ENCODE measurements around the gene FRAS1.

Gene FRAS1

GRCh38 chr4:78566834-78567499, 509.8 kb downstream of the FRAS1 start:
- no peak for DNase-seq (ENCODE audit: low read depth, low spot score)
- Histone ChIP-seq H3K27ac (no peak overlapping the region), H3K9ac (ENCODE audit: insufficient read length) (no peak overlapping the region), H3K36me3 (ENCODE audit: insufficient read depth, low read length) (no peaks in the 10 kb centered on the region), H3K4me3 (no peak overlapping the region), H3K9me3 (ENCODE audit: low read depth, low read length) (no peaks in the 10 kb centered on the region)
- TF ChIP-seq EZH2 (IDR thresholded peaks at IDR 0.05) (no peak), POLR2AphosphoS5 (IDR thresholded peaks at IDR 0.05; ENCODE audit: borderline replicate concordance, low read depth, low read length) (no peak), FOXP2 (optimal IDR thresholded peaks at IDR 0.05; ENCODE audit: control extremely low read depth, extremely low read length, insufficient read depth) (no peak)

GRCh38 chr4:78567500-78568060, 510.5 kb downstream of the FRAS1 start:
- no peak overlapping the region for H3K4me3 ChIP-seq
- H3K9me3 ChIP-seq (ENCODE audit: low read depth, low read length) = no peaks in the 10 kb centered on the region
- H3K9ac ChIP-seq (ENCODE audit: insufficient read length) = no peak overlapping the region
- TF ChIP-seq FOXP2 (optimal IDR thresholded peaks at IDR 0.05; ENCODE audit: control extremely low read depth, extremely low read length, insufficient read depth) = no peak
- TF ChIP-seq POLR2AphosphoS5 (IDR thresholded peaks at IDR 0.05; ENCODE audit: borderline replicate concordance, low read depth, low read length) = no peak
- no peak for TF ChIP-seq EZH2 (IDR thresholded peaks at IDR 0.05)
- DNase-seq (ENCODE audit: low read depth, low spot score) = no peak
- no peaks in the 10 kb centered on the region for H3K36me3 ChIP-seq (ENCODE audit: insufficient read depth, low read length)
- H3K27ac ChIP-seq = no peak overlapping the region

DNA sequence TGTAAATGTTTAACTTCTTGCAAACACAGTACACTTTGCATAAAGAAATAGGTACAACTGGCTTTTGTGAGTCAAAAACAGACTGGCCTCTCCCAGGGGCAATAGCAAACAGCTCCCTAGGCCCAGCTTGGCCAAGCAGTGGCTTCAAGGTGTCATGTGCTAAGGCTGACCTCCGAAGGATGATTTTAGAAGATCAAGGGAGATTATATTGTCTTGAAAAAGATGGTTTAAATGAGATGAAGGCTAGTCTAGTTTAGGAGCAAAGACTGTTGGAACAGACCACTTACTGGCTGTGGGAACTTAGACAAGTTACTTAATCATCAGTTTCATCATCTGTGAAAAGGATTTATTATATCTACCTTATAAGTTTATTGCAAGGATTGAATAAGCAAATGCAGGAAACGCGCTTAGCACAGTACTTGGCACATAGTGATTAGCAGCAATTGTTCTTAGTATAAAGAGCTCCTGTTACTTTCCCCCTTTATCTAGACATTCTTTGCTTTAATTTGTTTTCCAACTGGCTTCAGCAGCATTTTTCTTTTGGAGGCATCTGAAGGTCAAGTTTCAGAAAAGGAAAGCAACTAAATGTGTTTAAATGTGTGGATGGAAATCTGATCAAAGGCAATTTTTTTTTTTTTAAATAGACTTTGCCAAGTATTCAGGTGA, 511.6 kb downstream of the FRAS1 start:
- H3K36me3 ChIP-seq (ENCODE audit: insufficient read depth, low read length) = no peaks in the 10 kb centered on the region
- no peak overlapping the region for H3K27ac ChIP-seq
- TF ChIP-seq POLR2AphosphoS5 (IDR thresholded peaks at IDR 0.05; ENCODE audit: borderline replicate concordance, low read depth, low read length) (no peak), FOXP2 (optimal IDR thresholded peaks at IDR 0.05; ENCODE audit: control extremely low read depth, extremely low read length, insufficient read depth) (no peak), EZH2 (IDR thresholded peaks at IDR 0.05) (no peak)
- no peak overlapping the region for H3K4me3 ChIP-seq
- H3K9ac ChIP-seq (ENCODE audit: insufficient read length) = no peak overlapping the region
- no peaks in the 10 kb centered on the region for H3K9me3 ChIP-seq (ENCODE audit: low read depth, low read length)
- DNase-seq (ENCODE audit: low read depth, low spot score) = no peak

DNA sequence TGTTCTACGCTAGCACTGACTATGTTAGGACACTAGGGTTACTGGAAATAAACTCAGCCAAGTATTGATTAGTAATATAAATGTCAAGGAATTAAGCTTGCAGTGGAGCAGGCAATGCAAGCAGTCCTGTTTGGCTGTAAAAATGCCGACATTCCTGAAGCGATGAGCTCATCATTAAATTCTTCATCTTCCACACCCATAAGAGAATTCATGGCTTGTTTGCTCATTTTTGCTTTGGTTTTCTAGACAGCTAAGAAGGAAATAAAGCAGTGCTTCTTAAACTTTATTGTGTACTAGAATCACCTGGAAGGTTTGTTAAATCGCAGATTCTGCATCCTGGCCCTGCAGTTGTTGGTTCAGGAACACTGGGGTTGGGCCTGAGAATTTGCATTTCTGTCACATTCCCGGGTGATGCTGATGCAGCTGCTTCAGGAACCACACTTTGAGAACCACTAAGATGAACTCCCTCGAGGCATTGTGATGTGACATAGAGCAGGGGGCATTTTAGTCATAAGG, 512.2 kb downstream of the FRAS1 start:
- no peak for DNase-seq (ENCODE audit: low read depth, low spot score)
- Histone ChIP-seq H3K36me3 (ENCODE audit: insufficient read depth, low read length) (no peaks in the 10 kb centered on the region), H3K4me3 (no peak overlapping the region), H3K27ac (no peak overlapping the region), H3K9ac (ENCODE audit: insufficient read length) (no peak overlapping the region), H3K9me3 (ENCODE audit: low read depth, low read length) (no peaks in the 10 kb centered on the region)
- no peak for TF ChIP-seq POLR2AphosphoS5 (IDR thresholded peaks at IDR 0.05; ENCODE audit: borderline replicate concordance, low read depth, low read length)
- TF ChIP-seq FOXP2 (optimal IDR thresholded peaks at IDR 0.05; ENCODE audit: control extremely low read depth, extremely low read length, insufficient read depth) = no peak
- TF ChIP-seq EZH2 (IDR thresholded peaks at IDR 0.05) = no peak

DNA sequence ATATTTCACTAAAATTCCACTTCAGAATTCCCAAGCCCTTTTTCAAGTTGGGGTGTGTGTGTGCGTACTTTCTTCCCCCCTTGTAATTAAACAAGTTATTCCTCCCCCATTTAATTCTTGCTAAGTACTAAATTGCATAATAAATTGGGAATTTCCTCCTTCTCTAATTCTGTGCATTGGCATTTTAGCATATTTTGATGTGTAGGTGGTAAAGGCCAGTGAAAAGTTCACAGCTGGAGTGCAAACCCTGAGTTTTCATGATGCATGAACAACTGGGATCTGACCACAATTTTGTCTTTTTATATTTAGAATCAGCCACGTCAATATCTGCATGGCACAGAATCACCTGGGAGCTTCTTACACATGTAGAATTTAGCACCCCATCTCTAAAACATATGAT, 513.0 kb downstream of the FRAS1 start:
- Histone ChIP-seq H3K27ac (no peak overlapping the region), H3K4me3 (no peak overlapping the region), H3K9ac (ENCODE audit: insufficient read length) (no peak overlapping the region), H3K36me3 (ENCODE audit: insufficient read depth, low read length) (no peaks in the 10 kb centered on the region), H3K9me3 (ENCODE audit: low read depth, low read length) (no peaks in the 10 kb centered on the region)
- TF ChIP-seq POLR2AphosphoS5 (IDR thresholded peaks at IDR 0.05; ENCODE audit: borderline replicate concordance, low read depth, low read length) (no peak), EZH2 (IDR thresholded peaks at IDR 0.05) (no peak), FOXP2 (optimal IDR thresholded peaks at IDR 0.05; ENCODE audit: control extremely low read depth, extremely low read length, insufficient read depth) (no peak)
- no peak for DNase-seq (ENCODE audit: low read depth, low spot score)

GRCh38 chr4:78571804-78572203, 514.7 kb downstream of the FRAS1 start:
- no peak for DNase-seq (ENCODE audit: low read depth, low spot score)
- no peak for TF ChIP-seq FOXP2 (optimal IDR thresholded peaks at IDR 0.05; ENCODE audit: control extremely low read depth, extremely low read length, insufficient read depth)
- no peak for TF ChIP-seq POLR2AphosphoS5 (IDR thresholded peaks at IDR 0.05; ENCODE audit: borderline replicate concordance, low read depth, low read length)
- no peak for TF ChIP-seq EZH2 (IDR thresholded peaks at IDR 0.05)
- Histone ChIP-seq H3K9me3 (ENCODE audit: low read depth, low read length) (no peaks in the 10 kb centered on the region), H3K36me3 (ENCODE audit: insufficient read depth, low read length) (no peaks in the 10 kb centered on the region), H3K27ac (no peak overlapping the region), H3K9ac (ENCODE audit: insufficient read length) (no peak overlapping the region), H3K4me3 (no peak overlapping the region)

- Histone ChIP-seq H3K36me3 (ENCODE audit: insufficient read depth, low read length) (no peaks in the 10 kb centered on the region), H3K27ac (no peak overlapping the region), H3K9me3 (ENCODE audit: low read depth, low read length) (no peaks in the 10 kb centered on the region), H3K4me3 (no peak overlapping the region), H3K9ac (ENCODE audit: insufficient read length) (no peak overlapping the region)
- no peak for DNase-seq (ENCODE audit: low read depth, low spot score)
- TF ChIP-seq EZH2 (IDR thresholded peaks at IDR 0.05) (no peak), POLR2AphosphoS5 (IDR thresholded peaks at IDR 0.05; ENCODE audit: borderline replicate concordance, low read depth, low read length) (no peak), FOXP2 (optimal IDR thresholded peaks at IDR 0.05; ENCODE audit: control extremely low read depth, extremely low read length, insufficient read depth) (no peak)
Measured at GRCh38 chr4:78578674-78579425, 521.7 kb downstream of the FRAS1 start.

DNA sequence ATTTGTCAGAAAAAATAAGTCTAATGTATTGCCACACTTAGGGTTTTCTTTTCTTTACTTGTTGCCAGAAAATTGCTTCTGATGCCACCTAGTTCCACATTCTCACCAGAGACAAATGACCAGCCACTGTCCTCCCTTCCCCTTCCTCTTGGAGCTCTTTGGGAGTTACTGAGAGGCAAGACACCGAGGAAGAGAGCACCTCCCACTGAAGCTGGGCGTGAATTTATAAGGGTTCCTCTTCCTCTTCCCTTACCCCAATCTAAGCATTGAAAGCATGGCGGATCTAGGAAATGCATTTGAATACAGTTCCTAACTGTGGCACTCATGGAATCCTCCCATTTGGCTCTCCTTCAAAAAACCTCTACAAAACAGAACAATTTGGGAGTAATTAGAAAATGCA, 524.5 kb downstream of the FRAS1 start:
- H3K9me3 ChIP-seq (ENCODE audit: low read depth, low read length) = no peaks in the 10 kb centered on the region
- no peak for TF ChIP-seq POLR2AphosphoS5 (IDR thresholded peaks at IDR 0.05; ENCODE audit: borderline replicate concordance, low read depth, low read length)
- no peak for TF ChIP-seq FOXP2 (optimal IDR thresholded peaks at IDR 0.05; ENCODE audit: control extremely low read depth, extremely low read length, insufficient read depth)
- no peak for TF ChIP-seq EZH2 (IDR thresholded peaks at IDR 0.05)
- no peak overlapping the region for H3K4me3 ChIP-seq
- H3K36me3 ChIP-seq (ENCODE audit: insufficient read depth, low read length) = no peaks in the 10 kb centered on the region
- no peak for DNase-seq (ENCODE audit: low read depth, low spot score)
- H3K9ac ChIP-seq (ENCODE audit: insufficient read length) = no peak overlapping the region
- H3K27ac ChIP-seq = no peak overlapping the region
